HG02763 (cell line): Measurements from ENCODE around the gene SMS.

Experiments
- ATAC-seq: cut with Tn5 transposase; IDR thresholded peaks from one replicate; pipeline ENCODE4 v1.9.1; 2021; ENCODE audit warnings: mild to moderate bottlenecking, moderate library complexity; ENCODE audit not compliant: unreplicated experiment

Gene SMS

DNA sequence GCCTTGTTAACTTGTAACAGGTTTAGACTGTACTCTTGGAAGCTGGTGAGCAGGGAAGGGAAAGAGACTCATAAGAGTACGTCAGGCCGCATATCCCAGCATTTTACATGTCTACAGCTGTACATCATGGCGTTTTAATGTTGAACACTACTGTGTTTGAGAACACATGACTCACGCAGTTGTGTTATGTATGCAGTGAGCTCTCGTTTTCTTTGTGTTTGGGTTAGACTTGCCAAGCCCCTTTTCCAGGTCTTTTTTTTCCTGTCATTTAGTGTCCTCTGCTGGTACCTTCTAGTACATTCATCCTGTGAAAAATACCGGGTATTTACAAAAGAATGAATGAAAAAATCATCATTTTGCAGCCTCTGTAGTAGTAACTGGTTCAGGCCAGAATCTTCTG lies 35.3 kb downstream of the SMS start:
- ATAC-seq, result no peak

DNA sequence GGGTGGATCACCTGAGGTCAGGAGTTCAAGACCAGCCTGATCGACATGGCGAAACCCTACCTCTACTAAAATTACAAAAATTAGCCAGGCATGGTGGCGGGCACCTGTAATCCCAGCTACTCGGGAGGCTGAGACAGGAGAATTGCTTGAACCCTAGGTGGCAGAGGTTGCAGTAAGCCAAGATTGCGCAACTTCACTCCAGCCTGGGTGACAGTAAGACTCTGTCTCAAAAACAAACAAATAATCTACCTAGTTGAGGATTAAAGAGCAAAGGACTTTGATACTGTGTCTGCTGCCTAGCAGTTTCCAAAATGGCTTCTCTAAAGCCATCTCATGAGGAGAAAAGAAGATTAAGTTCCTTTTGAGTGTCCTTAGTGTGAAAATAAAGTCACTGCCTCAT lies 37.8 kb downstream of the SMS start:
- ATAC-seq, result no peak

DNA sequence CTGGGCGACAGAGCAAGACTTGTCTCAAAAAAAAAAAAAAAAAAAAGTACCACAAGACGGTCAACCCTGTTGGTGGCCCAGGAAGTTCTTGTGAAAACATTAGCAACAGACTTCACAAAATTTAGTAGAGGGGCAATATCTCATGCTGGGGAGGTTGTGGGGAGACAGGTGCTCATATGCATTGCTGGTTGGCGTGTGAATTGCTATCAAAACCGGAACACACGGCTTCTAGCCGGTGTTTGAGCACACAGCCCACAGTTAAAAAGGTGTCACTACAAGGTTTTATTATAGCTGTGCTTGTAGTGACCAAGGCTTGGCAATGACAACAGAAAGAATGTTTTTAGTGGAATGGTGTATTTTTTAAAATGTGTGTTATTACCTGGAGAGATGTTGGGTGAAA lies 41.8 kb downstream of the SMS start:
- ATAC-seq, result no peak

- peak; percentile 83 for ATAC-seq
These were observed 44.8 kb downstream of the SMS start for GRCh38 chrX:21985332-21985777.

GRCh38 chrX:21986596-21986995 lies 46.1 kb downstream of the SMS start:
- ATAC-seq, result no peak

DNA sequence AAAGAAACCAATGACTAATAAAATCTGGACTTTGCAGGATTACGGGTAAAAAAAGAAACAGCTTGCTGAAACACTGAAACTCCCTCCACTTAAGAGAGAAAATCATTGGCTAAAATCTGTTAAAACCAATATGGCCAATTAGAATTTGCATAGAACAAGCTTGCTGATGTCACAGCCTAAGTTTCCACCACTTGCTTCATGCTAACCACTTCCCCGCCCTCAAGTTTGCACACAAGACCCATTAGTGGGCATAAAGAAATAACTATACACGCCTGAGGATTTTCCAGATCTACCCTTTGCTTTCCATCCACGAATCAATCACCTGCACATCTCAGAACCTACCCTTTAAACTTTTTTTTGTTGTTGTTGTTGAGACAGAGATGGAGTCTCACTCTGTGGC lies 48.9 kb downstream of the SMS start:
- ATAC-seq, result peak; percentile 30

GRCh38 chrX:21990832-21991231 lies 50.3 kb downstream of the SMS start:
- ATAC-seq, result no peak

- no peak for ATAC-seq
These were observed 51.0 kb downstream of the SMS start for GRCh38 chrX:21991504-21991903.

DNA sequence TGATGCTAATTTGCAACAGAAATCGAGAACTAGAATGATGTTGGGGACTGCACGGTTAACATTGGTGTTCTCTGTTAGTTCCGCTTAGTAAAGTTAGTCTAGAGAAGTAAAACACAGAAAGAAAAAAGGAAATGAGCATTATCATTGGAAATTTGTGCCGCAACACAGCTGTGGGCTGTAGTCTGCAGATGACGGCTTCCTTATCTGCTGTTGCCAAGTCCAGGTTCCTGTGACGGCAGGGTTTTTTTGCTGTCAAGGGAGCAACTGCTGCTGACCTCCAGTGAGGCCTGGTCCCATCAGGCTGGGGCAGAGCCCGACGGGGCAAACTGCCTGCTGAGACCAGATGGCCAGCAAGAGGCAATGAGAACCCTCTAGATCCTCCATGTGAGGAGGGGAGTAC lies 52.8 kb downstream of the SMS start:
- ATAC-seq, result peak; percentile 82

GRCh38 chrX:21996872-21997455 lies 56.5 kb downstream of the SMS start:
- no peak for ATAC-seq

DNA sequence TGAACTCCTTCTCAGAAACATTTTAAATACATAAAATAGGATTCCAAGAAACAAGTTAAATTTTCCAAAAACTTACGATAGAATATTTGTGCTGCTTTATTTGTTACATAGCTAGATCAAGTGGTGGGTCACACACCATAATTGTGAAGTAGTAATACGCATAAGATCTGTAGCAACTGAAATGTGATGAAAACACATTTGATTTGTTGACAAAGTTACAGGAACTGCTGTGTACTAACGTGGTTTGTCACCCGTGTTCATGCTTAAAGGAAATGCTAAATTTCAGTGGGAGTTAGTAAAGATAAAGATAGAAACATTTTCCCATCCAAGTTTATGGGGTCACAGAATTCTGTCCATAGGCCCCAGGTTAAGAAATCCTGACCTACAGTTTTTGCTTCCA lies 57.5 kb downstream of the SMS start:
- ATAC-seq, result no peak

DNA sequence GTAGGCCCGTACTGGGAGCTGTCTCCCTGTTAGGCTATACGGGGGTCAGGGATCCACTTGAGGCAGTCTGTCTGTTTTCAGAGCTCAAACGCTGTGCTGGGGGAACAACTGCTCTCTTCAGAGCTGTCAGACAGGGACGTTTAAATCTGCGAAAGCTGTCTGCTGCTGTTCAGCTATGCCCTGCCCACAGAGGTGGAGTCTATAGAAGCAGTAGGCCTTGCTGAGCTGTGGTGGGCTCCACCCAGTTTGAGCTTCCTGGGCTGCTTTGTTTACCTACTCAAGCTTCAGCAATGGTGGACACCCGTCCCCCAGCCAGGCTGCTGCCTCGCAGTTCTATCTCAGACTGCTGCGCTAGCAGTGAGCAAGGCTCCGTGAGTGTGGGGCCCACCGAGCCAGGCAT lies 64.4 kb downstream of the SMS start:
- ATAC-seq, result no peak

GRCh38 chrX:22012051-22012450 lies 71.5 kb downstream of the SMS start:
- ATAC-seq, result no peak

- no peak for ATAC-seq
These were observed 72.4 kb downstream of the SMS start for GRCh38 chrX:22012931-22013330.

DNA sequence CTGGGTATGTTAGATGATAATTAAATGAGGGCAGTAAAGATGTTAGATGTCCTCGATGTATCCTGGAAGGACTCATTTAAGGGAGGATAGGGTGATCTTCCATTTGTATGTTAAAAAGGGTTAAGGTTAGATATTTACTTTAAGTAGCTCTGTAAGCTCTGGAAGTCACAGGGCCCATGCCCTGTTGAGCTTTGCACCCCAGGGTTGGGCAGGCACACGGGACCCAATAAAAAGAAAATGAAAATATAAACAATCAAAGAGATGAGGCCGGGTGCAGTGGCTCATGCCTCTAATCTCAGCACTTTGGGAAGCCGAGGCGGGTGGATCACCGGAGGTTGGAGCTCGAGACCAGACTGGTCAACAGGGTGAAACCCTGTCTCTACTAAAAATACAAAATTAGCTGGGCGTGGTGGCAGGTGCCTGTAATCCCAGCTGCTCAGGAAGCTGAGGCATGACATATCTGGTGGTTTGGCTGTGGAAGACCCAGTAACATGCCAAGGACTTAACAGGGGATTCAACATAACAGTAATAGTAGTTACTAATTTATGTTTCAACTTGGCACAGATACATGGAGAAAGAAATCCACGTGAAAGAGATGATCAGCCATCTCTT lies 74.7 kb downstream of the SMS start:
- no peak for ATAC-seq

- no peak for ATAC-seq
These were observed 81.3 kb downstream of the SMS start for GRCh38 chrX:22021751-22022324.

DNA sequence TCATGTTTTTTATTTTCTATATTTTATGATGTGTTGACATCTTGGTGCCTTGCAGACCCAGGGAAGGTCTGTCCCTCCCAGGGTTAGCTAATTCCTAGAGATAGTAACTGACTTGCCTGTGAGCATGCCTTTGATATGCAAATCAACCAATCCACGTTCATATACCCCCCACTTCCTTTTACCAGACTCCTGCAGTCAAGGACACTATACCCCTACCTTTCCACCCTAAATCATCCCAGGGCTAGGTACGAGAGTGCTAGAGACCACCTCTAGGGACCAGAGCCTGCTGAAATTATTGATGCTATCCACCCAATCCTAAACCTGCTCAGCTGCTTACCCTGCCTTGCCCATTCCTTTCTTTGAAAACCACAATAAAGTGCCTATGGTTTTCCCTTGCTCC lies 84.1 kb downstream of the SMS start:
- ATAC-seq, result no peak

GRCh38 chrX:22025751-22026150 lies 85.2 kb downstream of the SMS start:
- ATAC-seq, result no peak

DNA sequence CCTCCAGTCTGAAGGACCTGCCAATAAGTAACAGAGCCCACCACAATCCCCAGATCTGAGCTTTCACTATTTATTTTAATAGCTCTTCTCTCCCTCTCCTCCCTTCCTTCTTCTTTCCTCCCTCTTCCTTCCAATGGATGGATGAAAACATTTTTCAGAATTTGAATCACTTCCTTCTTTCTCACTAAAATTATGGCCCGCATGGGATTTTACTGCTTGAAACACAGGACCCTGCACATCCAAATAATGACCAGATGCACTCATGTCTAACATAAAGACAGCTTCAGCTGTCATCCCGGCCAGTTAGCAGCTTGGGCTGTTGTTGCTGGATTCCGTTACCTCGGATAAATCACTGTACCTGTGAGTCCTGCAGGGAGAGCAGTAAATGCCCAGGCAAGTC lies 86.2 kb downstream of the SMS start:
- ATAC-seq, result no peak

GRCh38 chrX:22032084-22032483 lies 91.6 kb downstream of the SMS start, which contains the start of gene PHEX:
PHEX (plus strand) TSS chrX:22032325; CDS start chrX:22033006, 681 bp downstream.
- no peak for ATAC-seq

DNA sequence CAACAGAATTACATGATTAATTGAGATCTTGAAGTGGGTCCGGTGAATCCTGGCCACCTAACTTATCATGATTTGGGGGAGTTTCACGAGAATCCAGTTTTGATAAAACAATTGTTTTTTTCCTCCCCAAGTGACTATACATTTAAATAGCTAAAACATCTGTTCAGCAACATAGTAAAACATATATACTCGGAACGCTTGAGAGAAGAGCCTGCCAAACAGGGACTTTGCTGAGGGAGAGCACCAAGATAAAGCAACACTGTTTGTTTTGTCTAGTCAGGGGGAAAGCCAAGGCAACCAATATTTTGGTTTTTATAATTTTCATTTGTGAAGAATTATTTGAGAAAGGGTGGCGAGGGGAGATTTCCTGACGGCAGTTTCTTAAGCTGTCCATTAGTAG lies 92.0 kb downstream of the SMS start:
- no peak for ATAC-seq

DNA sequence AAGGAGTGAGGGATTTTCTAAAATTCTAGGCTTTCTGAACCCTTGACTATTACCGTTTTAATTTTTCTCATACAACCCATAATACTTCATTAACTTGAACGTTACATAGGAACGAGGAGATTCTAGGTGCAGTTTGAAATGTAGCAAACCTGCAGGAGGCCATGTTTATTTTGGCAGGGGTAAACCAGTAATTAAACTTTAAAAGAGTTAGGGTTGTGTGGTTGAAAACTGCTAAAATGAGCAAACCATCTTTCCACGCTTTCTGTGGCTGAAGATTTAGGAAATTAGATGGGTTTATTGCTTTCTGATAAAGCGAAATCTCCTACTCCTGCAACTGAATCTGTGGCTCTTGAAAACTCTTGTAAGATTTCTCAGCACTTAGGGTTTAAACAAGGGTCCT lies 93.3 kb downstream of the SMS start:
- no peak for ATAC-seq

- ATAC-seq, result no peak
These were observed 94.7 kb downstream of the SMS start for GRCh38 chrX:22035236-22035635.
